Hepatocyte (in vitro differentiated cells): Measurements from ENCODE around the gene SPG21.

Source experiments
- EZH2phosphoT487 ChIP-seq: fragments of 200-600 bp; sonication (generic); IDR thresholded peaks from one replicate; pipeline ENCODE4 v1.6.1; 2018; ENCODE audit warnings: antibody characterized with exemption, mild to moderate bottlenecking, low read depth, moderate library complexity; ENCODE audit not compliant: unreplicated experiment, severe bottlenecking
- TF ChIP-seq, protein P1 (sequence below): fragments of 200-600 bp; sonication (generic); IDR thresholded peaks from 2 replicates; pipeline ENCODE4 v1.5.1; 2016; ENCODE audit warnings: antibody characterized with exemption, mild to moderate bottlenecking; ENCODE audit not compliant: poor library complexity

DNA sequence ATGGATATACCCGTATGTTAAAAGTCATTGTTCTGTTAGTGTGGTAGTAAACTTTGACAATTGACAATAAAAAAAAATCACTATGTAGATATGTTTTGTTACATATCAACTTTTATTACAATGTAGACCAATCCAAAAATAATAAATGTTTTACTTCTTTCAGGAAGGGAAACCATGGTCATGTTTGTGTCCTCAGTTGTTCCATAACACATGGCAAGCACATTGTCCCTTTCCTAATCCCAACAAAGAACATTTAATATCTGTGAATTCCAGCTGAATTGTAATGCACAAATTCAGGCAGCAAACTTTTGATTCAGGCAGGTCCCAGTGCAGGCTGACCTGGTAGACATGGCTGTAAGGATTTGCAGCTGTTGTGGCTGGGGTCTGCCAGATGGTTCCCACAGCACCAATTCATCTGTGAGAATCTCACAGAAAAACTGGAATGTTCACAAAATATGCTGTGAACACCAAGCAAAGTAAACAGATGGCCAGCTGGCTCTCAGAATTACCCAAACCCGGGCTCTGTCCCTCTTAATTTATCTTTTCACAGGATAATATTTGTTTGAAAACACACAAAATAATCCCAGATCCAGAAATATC lies 1.9 kb upstream of the SPG21 start:
- TF ChIP-seq, protein P1, sequence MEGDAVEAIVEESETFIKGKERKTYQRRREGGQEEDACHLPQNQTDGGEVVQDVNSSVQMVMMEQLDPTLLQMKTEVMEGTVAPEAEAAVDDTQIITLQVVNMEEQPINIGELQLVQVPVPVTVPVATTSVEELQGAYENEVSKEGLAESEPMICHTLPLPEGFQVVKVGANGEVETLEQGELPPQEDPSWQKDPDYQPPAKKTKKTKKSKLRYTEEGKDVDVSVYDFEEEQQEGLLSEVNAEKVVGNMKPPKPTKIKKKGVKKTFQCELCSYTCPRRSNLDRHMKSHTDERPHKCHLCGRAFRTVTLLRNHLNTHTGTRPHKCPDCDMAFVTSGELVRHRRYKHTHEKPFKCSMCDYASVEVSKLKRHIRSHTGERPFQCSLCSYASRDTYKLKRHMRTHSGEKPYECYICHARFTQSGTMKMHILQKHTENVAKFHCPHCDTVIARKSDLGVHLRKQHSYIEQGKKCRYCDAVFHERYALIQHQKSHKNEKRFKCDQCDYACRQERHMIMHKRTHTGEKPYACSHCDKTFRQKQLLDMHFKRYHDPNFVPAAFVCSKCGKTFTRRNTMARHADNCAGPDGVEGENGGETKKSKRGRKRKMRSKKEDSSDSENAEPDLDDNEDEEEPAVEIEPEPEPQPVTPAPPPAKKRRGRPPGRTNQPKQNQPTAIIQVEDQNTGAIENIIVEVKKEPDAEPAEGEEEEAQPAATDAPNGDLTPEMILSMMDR, result no peak
- TF ChIP-seq EZH2phosphoT487, result no peak
